WTC11 (cell line): Measurements from ENCODE around the gene GATA3. TPM values are rescaled to one million over a fixed set of nuclear protein-coding genes. Genes with fewer than 3 reads are reported as not detected.

ENCODE experiments used
- ATAC-seq: fragments of 200-7000 bp; cut with Tn5 transposase; 2 replicates; pipeline ENCODE4 v1.10.0; 2021; ENCODE audit warnings: mild to moderate bottlenecking, moderate library complexity
- CTCF ChIA-PET: fragments of 300-600 bp; sonication (Branson Sonifier 250); formaldehyde crosslinking; loops from one replicate; lab custom pipeline; 2021; ENCODE audit warnings: antibody characterized with exemption; lab: Charles Lee
- POLR2A ChIA-PET: fragments of 350-600 bp; sonication (Branson Sonifier 250); formaldehyde crosslinking; loops from one replicate; lab custom pipeline; 2021; ENCODE audit warnings: antibody characterized with exemption; lab: Charles Lee
- DNase-seq: peaks from one replicate; pipeline ENCODE4 v3.0.0; 2021; ENCODE audit warnings: low spot score
- H3K27ac Mint-ChIP-seq: 2 replicates; pipeline ENCODE4 v1.8.0; 2021; ENCODE audit warnings: mixed read lengths
- H3K27me3 Mint-ChIP-seq: 2 replicates; pipeline ENCODE4 v1.8.0; 2021; ENCODE audit warnings: low read depth, mild to moderate bottlenecking, moderate library complexity, mixed read lengths
- H3K36me3 Mint-ChIP-seq: 2 replicates; pipeline ENCODE4 v1.8.0; 2021; ENCODE audit warnings: mixed read lengths
- H3K4me1 Mint-ChIP-seq: 2 replicates; pipeline ENCODE4 v1.8.0; 2022; ENCODE audit warnings: mixed read lengths
- H3K4me3 Mint-ChIP-seq: 2 replicates; pipeline ENCODE4 v1.8.0; 2021; ENCODE audit warnings: mild to moderate bottlenecking, moderate library complexity, mixed read lengths
- H3K9me3 Mint-ChIP-seq: 2 replicates; pipeline ENCODE4 v1.8.0; 2021; ENCODE audit warnings: mixed read lengths
- CREM ChIP-seq: sonication (generic); formaldehyde crosslinking; IDR thresholded peaks from 2 replicates; pipeline ENCODE4 v1.8.1; 2022; ENCODE audit warnings: mild to moderate bottlenecking, missing genetic modification reagents, moderate library complexity
- E2F5 ChIP-seq: sonication (generic); formaldehyde crosslinking; IDR thresholded peaks from 2 replicates; pipeline ENCODE4 v1.8.1; 2022; ENCODE audit warnings: mild to moderate bottlenecking, moderate library complexity, missing genetic modification reagents
- EMX1 ChIP-seq: fragments of 250-450 bp; sonication (Bioruptor Pico); IDR thresholded peaks from 2 replicates; pipeline ENCODE4 v1.8.0; 2021; ENCODE audit warnings: mild to moderate bottlenecking
- FOXP4 ChIP-seq: sonication (generic); formaldehyde crosslinking; IDR thresholded peaks from 2 replicates; pipeline ENCODE4 v1.8.0; 2022; ENCODE audit warnings: mild to moderate bottlenecking, missing genetic modification reagents
- GRHL2 ChIP-seq: fragments of 250-450 bp; sonication (Bioruptor Pico); IDR thresholded peaks from 2 replicates; pipeline ENCODE4 v1.8.0; 2022; ENCODE audit warnings: mild to moderate bottlenecking, moderate library complexity; ENCODE audit not compliant: insufficient replicate concordance, severe bottlenecking
- HMGA2 ChIP-seq: fragments of 250-450 bp; sonication (Bioruptor Pico); IDR thresholded peaks from 2 replicates; pipeline ENCODE4 v1.4.0; 2021; ENCODE audit warnings: mild to moderate bottlenecking, moderate library complexity
- IRF1 ChIP-seq: sonication (generic); formaldehyde crosslinking; IDR thresholded peaks from 2 replicates; pipeline ENCODE4 v1.8.0; 2023; ENCODE audit warnings: missing genetic modification reagents
- IRF2 ChIP-seq: sonication (generic); formaldehyde crosslinking; IDR thresholded peaks from 2 replicates; pipeline ENCODE4 v1.8.0; 2022; ENCODE audit warnings: low read depth, missing genetic modification reagents, borderline replicate concordance
- JAZF1 ChIP-seq: fragments of 250-450 bp; sonication (Bioruptor Pico); IDR thresholded peaks from 2 replicates; pipeline ENCODE4 v1.9.0; 2021; ENCODE audit warnings: moderate library complexity, mild to moderate bottlenecking, inconsistent platforms
- MLX ChIP-seq: sonication (generic); formaldehyde crosslinking; IDR thresholded peaks from 2 replicates; pipeline ENCODE4 v1.8.1; 2023; ENCODE audit warnings: mild to moderate bottlenecking, missing genetic modification reagents, moderate library complexity
- NFATC4 ChIP-seq: fragments of 250-450 bp; sonication (Bioruptor Pico); IDR thresholded peaks from 2 replicates; pipeline ENCODE4 v1.9.0; 2021; ENCODE audit warnings: mild to moderate bottlenecking
- OVOL2 ChIP-seq: fragments of 250-450 bp; sonication (Bioruptor Pico); IDR thresholded peaks from 2 replicates; pipeline ENCODE4 v1.9.0; 2021; ENCODE audit warnings: mild to moderate bottlenecking, borderline replicate concordance
- PREB ChIP-seq: sonication (generic); formaldehyde crosslinking; IDR thresholded peaks from 2 replicates; pipeline ENCODE4 v1.8.1; 2022; ENCODE audit warnings: mild to moderate bottlenecking, missing genetic modification reagents, moderate library complexity, borderline replicate concordance
- RORB ChIP-seq: fragments of 250-450 bp; sonication (Bioruptor Pico); IDR thresholded peaks from 2 replicates; pipeline ENCODE4 v1.9.0; 2021; ENCODE audit warnings: mild to moderate bottlenecking
- SP1 ChIP-seq: sonication (generic); formaldehyde crosslinking; conservative IDR thresholded peaks from 2 replicates; pipeline ENCODE4 v1.8.1; 2022; ENCODE audit warnings: missing genetic modification reagents
- TEAD4 ChIP-seq: sonication (generic); formaldehyde crosslinking; IDR thresholded peaks from 2 replicates; pipeline ENCODE4 v1.8.0; 2022; ENCODE audit warnings: mild to moderate bottlenecking, missing genetic modification reagents
- ZNF138 ChIP-seq: sonication (generic); formaldehyde crosslinking; conservative IDR thresholded peaks from 2 replicates; pipeline ENCODE4 v1.8.1; 2022; ENCODE audit warnings: mild to moderate bottlenecking, moderate library complexity, missing genetic modification reagents
- ZNF532 ChIP-seq: fragments of 250-450 bp; sonication (Bioruptor Pico); IDR thresholded peaks from 2 replicates; pipeline ENCODE4 v1.9.0; 2021; ENCODE audit warnings: mild to moderate bottlenecking, borderline replicate concordance
- total RNA-seq: library from RNA; stranded (reverse); gene quantifications from 3 replicates; pipeline ENCODE4 v1.2.3, GENCODE V29; 2021

The GATA3 gene
- total RNA-seq, 1 experiment from 2014 or later: 0.72 TPM

- no peak for TF ChIP-seq IRF1 (CRISPR knock-in tag)
- TF ChIP-seq PREB (CRISPR knock-in tag): no peak
- no peak for TF ChIP-seq EMX1 (CRISPR knock-in tag)
- TF ChIP-seq OVOL2 (CRISPR knock-in tag): no peak
- no peak for TF ChIP-seq FOXP4 (CRISPR knock-in tag)
- no peak for TF ChIP-seq MLX (CRISPR knock-in tag)
- TF ChIP-seq E2F5: no peak
- TF ChIP-seq ZNF138 (CRISPR knock-in tag): no peak
- TF ChIP-seq JAZF1 (CRISPR knock-in tag): no peak
- no peak for TF ChIP-seq GRHL2 (CRISPR knock-in tag)
- no peak for TF ChIP-seq IRF2 (CRISPR knock-in tag)
- TF ChIP-seq HMGA2: no peak
- TF ChIP-seq SP1 (CRISPR knock-in tag): no peak
These were observed 49.1 kb downstream of the GATA3 start (continued) for GRCh38 chr10:8103543-8103942.

- no peak for TF ChIP-seq CREM (CRISPR knock-in tag)
- TF ChIP-seq RORB (CRISPR knock-in tag): no peak
- TF ChIP-seq TEAD4 (CRISPR knock-in tag): no peak
- TF ChIP-seq NFATC4 (CRISPR knock-in tag): no peak
- no peak for TF ChIP-seq ZNF532 (CRISPR knock-in tag)
These were observed 49.5 kb downstream of the GATA3 start for GRCh38 chr10:8104005-8104404.

More at GRCh38 chr10:8104005-8104404, 49.5 kb downstream of the GATA3 start:
- DNase-seq (no peak), ATAC-seq (no peak)
- ChIA-PET CTCF (interaction anchor here (0.7 to 1.6 kb wide), 2 partner anchors 12 to 29 kb away, joined by 3 to 5 read pairs; no protein-coding TSS in a partner anchor), POLR2A (no interaction called here)
- H3K4me3 Mint-ChIP-seq: no peak overlapping the region
- peaks cover 5% of the 10 kb centered on the region for H3K9me3 Mint-ChIP-seq
- peaks cover 15% of the 10 kb centered on the region; the same call in 1 of the 2 replicates for H3K27me3 Mint-ChIP-seq
- no peaks in the 10 kb centered on the region for H3K36me3 Mint-ChIP-seq
- H3K27ac Mint-ChIP-seq: no peak overlapping the region
- H3K4me1 Mint-ChIP-seq: peaks cover 12% of the 10 kb centered on the region
